Stomach (tissue), 9 donors: ENCODE measurements around the gene RASL10B. TPM values are rescaled to one million over a fixed set of nuclear protein-coding genes. Genes with fewer than 3 reads are reported as not detected.
A peak's percentile ranks its signal among the peaks of the same experiment; 100 is the strongest.
"Not testable (repeated sequence)": the region's sequence is repeated elsewhere in the genome, so short reads cannot be mapped to it uniquely, and the experiment has no call there.

Source experiments
- DNase-seq, 2 donors: peaks; one replicate each; pipeline versions ENCODE4 v3.0.0 to v3.0.0-alpha.2; 2013 to 2019
- H3K27ac ChIP-seq, 5 donors: fragments of 200-600 bp in 4 of 5; sonication (generic) in 4 of 5; one replicate each; pipeline ENCODE4 v1.5.1; 2013 to 2019; ENCODE audit warnings: mild to moderate bottlenecking in 1 of 5, moderate library complexity in 1 of 5
- H3K27me3 ChIP-seq, 3 donors: fragments of 200-600 bp; sonication (generic); one replicate each; pipeline ENCODE4 v1.5.1; 2017 to 2019; ENCODE audit warnings: mixed run types in 1 of 3
- H3K36me3 ChIP-seq, 4 donors: fragments of 200-600 bp; sonication (generic); 1 replicate in 3 of 4; 2 replicates in 1 of 4; pipeline ENCODE4 v1.5.1; 2016 to 2019
- H3K4me1 ChIP-seq, 4 donors: fragments of 200-600 bp; sonication (generic); one replicate each; pipeline ENCODE4 v1.5.1; 2016 to 2019
- H3K4me3 ChIP-seq, 4 donors: fragments of 200-600 bp; sonication (generic) in 3 of 4; one replicate each; pipeline ENCODE4 v1.5.1; 2016 to 2019; ENCODE audit warnings: mild to moderate bottlenecking in 1 of 4
- H3K9me3 ChIP-seq, 4 donors: fragments of 200-600 bp; sonication (generic); one replicate each; pipeline ENCODE4 v1.5.1; 2016 to 2019
- EP300 ChIP-seq: sonication (generic); formaldehyde crosslinking; IDR thresholded peaks from one replicate; pipeline ENCODE4 v1.6.1; 2017; ENCODE audit warnings: antibody characterized with exemption
- POLR2A ChIP-seq, 4 donors: fragments of 450-650 bp; IDR thresholded peaks; one replicate each; pipeline ENCODE4 v1.6.1; 2016; ENCODE audit warnings: antibody characterized with exemption in 4 of 4, control low read depth in 2 of 4, mild to moderate bottlenecking in 1 of 4, moderate library complexity in 1 of 4
- POLR2AphosphoS5 ChIP-seq, 3 donors: sonication (generic); formaldehyde crosslinking; IDR thresholded peaks; one replicate each; pipeline ENCODE4 v1.6.1; 2016; ENCODE audit warnings: antibody characterized with exemption in 3 of 3
- WGBS, 5 donors: extraction: QIAGEN DNeasy Blood & Tissue Kit in 3 of 5; methylation state at CpG; one replicate each; pipeline versions ENCODE4 v1.1.5 to v1.1.7; 2013 to 2018; 5-methylcytosine and 5-hydroxymethylcytosine counted together
- intact Hi-C: fragments of 100-400 bp; cut with DNase I; formaldehyde crosslinking; loops from one replicate; pipeline ENCODE4 v1.15.1; 2023; ENCODE audit warnings: low total_unique reads
- polyA plus RNA-seq, 3 donors: library from polyadenylated mRNA; stranded (reverse); fragments of 200-250 nt; gene quantifications; one replicate each; pipeline ENCODE4 v1.2.3, GENCODE V29; 2013
- total RNA-seq, 5 donors: library from RNA; depleted of rRNA; stranded (reverse); fragments of >200 nt; gene quantifications; one replicate each; pipeline versions ENCODE4 v1.1.0 to v1.2.3, GENCODE V29; 2014 to 2016
- TF ChIP-seq, protein P1 (sequence below), 7 experiments: fragments of 450-650 bp in 4 of 7; fragments of 200-600 bp in 3 of 7; sonication (generic) in 3 of 7; IDR thresholded peaks; one replicate each; pipeline ENCODE4 v1.5.1; 2016 to 2019; ENCODE audit warnings: antibody characterized with exemption in 7 of 7, control low read depth in 2 of 7, mild to moderate bottlenecking in 1 of 7
- donor health status: healthy with polysubstance abuse.
- donor health status: Bipolar disorder and iron deficiency.
- donor health status: healthy.

Gene RASL10B
- total and polyA plus RNA-seq, 8 donors, result 0.31 to 1.4 (median 0.59) TPM; not detected in 2

DNA sequence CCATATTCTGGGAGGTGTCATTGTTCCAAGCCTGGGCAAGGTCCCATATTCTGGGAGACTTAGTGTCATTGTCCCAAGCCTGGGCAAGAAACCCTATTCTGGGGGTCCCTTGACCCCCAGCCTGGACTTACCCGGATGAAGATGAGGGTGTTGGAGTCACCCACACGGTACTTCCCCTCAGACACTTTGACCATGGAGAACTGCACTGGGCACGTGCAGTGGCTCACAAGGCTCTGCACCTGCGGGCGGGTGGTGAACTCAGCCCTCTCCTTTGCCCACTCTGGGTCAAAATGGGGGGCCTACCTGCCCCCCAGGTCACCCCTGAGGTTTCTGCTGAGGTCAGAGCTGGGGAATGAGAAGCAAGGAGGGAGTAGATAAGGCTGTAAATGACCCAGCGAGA, 17.5 kb downstream of the RASL10B start:
- intact Hi-C loops, result no loop called here
- DNase-seq, result no peak
- Histone ChIP-seq H3K27ac (no peak overlapping the region), H3K36me3 (no peaks in the 10 kb centered on the region), H3K4me1 (peaks cover 6 to 39% (median 34%) of the 10 kb centered on the region in 4 donors), H3K27me3 (peaks cover 7 to 86% (median 19%) of the 10 kb centered on the region in 3 donors), H3K9me3 (no peaks in the 10 kb centered on the region), H3K4me3 (no peak overlapping the region)
- WGBS, 5 donors, result 80 to 88% (median 84%) methylated on average over 6 of the region's 6 CpGs
- TF ChIP-seq, protein P1, sequence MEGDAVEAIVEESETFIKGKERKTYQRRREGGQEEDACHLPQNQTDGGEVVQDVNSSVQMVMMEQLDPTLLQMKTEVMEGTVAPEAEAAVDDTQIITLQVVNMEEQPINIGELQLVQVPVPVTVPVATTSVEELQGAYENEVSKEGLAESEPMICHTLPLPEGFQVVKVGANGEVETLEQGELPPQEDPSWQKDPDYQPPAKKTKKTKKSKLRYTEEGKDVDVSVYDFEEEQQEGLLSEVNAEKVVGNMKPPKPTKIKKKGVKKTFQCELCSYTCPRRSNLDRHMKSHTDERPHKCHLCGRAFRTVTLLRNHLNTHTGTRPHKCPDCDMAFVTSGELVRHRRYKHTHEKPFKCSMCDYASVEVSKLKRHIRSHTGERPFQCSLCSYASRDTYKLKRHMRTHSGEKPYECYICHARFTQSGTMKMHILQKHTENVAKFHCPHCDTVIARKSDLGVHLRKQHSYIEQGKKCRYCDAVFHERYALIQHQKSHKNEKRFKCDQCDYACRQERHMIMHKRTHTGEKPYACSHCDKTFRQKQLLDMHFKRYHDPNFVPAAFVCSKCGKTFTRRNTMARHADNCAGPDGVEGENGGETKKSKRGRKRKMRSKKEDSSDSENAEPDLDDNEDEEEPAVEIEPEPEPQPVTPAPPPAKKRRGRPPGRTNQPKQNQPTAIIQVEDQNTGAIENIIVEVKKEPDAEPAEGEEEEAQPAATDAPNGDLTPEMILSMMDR (IDR thresholded peaks at IDR 0.05), result no peak
- no peak for TF ChIP-seq EP300
- no peak for TF ChIP-seq POLR2A (IDR thresholded peaks at IDR 0.05)
- TF ChIP-seq POLR2AphosphoS5 (IDR thresholded peaks at IDR 0.05), result no peak

DNA sequence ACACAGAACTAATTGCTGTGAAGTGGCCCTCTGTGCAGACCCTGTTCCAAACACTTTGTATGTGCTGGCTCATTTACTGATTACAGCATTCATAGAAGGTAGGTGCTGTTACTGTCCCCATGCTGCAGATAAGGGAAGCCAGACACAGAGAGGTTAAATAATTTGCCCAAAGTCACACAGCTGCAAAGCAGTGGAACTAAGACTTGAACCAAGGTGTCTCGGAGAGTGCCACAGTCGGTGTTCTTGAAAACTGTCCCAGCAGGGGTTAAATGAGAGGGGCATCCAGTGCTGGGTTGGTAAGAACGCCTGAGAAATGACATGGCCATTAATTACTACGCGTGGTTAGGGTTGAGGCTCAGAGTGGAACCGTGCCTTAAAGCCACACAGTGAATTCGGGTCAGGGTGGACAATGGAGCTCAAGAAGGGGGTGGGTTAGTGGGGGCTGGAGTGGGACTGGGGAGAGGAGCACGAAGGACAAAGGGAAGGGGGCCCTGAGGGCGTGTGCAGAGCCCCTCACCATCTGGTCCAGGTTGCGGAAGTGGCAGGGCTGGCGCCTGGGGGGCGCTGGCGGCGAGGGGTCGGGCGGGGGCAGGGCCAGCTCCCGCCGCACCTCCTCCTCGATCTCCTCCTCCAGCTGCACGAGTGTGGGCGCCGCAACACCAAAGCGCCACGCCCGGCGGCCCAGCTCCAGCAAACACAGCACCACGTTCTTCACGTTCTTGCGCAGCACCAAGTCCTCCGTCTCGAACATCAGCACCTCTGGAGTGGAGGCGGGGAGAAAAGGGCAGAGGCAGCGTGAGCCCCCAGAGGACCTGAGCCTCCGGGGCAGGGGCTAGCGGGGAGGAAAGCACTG, 18.3 kb downstream of the RASL10B start:
- WGBS, 5 donors, result 6 to 12% (median 7%) methylated on average over 24 to 35 of the region's 35 CpGs
- TF ChIP-seq EP300 (no peak), POLR2AphosphoS5 (IDR thresholded peaks at IDR 0.05) (no peak), POLR2A (IDR thresholded peaks at IDR 0.05) (no peak)
- TF ChIP-seq, protein P1 (IDR thresholded peaks at IDR 0.05), result no peak
- no peaks in the 10 kb centered on the region for H3K36me3 ChIP-seq
- intact Hi-C loops, result no loop called here
- no peak overlapping the region for H3K27ac ChIP-seq
- H3K4me1 ChIP-seq, result peaks cover 6 to 39% (median 34%) of the 10 kb centered on the region in 4 donors
- H3K9me3 ChIP-seq, result no peaks in the 10 kb centered on the region
- DNase-seq, result peak; percentile 38 to 46
- peaks cover 7 to 78% (median 19%) of the 10 kb centered on the region in 3 donors for H3K27me3 ChIP-seq
- H3K4me3 ChIP-seq, result no peak overlapping the region

DNA sequence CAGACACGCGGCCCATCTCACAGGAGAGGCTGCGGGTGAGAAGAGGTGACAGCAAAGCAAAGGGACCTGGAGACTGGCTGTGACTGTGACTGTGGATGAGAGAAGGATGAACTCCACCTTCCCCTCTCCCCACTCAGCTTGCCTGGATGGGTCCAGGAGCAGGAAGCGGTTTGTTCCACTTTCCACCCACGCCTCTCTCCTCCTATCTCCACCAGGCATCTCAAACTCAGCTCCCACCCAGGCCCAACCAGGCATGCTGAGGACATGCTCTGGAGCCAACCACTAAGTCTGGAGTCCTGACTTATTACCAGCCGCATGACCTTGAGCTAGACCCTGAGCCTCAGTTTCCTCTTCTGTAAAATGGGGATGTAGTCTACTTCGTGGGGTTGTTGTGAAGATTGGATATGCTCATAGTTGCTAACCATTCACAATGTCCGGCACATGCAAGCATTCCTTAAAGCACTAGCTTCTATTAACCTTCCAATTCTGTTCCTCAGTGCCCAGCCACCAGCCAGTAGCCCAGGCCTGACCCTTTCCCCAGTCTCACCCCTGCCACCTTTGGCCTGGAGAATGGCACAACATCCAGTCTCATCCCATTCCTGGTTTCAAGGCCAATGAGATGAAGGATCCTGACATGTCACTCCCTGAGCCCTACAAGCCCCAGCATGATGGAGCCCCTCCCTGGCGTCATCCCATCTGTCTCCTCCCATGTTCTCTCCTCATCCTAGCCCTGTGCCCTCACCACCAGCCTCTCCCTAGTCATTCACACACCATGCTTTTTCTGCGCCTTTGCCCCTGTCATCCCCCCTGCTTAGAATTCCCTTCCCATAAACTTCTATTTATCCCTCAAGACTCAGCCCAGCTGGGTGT, 19.3 kb downstream of the RASL10B start:
- no peak for DNase-seq
- 69 to 79% (median 70%) methylated on average over 10 of the region's 10 CpGs for WGBS, 5 donors

DNA sequence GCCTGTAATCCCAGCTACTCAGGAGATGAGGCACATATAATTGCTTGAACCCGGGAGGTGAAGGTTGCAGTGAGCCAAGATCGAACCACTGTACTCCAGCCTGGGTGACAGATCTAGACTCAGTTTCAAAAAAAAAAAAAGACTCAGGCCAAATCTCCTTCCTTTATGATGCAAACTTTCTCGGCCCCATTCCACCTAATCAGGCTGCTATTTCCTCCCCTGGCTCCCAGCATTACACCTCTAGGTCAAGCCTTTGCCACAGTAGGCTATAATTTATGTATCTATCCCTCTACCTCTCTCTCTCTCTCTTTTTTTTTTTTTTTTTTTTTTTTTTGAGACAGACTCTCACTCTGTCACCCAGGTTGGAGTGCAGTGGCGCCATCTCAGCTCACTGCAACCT, 20.1 kb downstream of the RASL10B start:
- DNase-seq, result not testable (repeated sequence)
- H3K27me3 ChIP-seq, result peaks cover 7 to 61% (median 19%) of the 10 kb centered on the region in 3 donors
- 84 to 90% (median 89%) methylated on average over 4 of the region's 4 CpGs for WGBS, 5 donors

More for the DNA sequence above, 19.3 kb downstream of the RASL10B start:
- intact Hi-C loops, result no loop called here
- Histone ChIP-seq H3K4me1 (peaks cover 6 to 39% (median 34%) of the 10 kb centered on the region in 4 donors), H3K4me3 (no peak overlapping the region), H3K27ac (no peak overlapping the region), H3K36me3 (no peaks in the 10 kb centered on the region), H3K27me3 (peaks cover 7 to 68% (median 19%) of the 10 kb centered on the region in 3 donors), H3K9me3 (no peaks in the 10 kb centered on the region)
- TF ChIP-seq EP300 (no peak), POLR2A (IDR thresholded peaks at IDR 0.05) (no peak), POLR2AphosphoS5 (IDR thresholded peaks at IDR 0.05) (no peak)
- TF ChIP-seq, protein P1 (IDR thresholded peaks at IDR 0.05), result no peak

More for the DNA sequence above, 20.1 kb downstream of the RASL10B start:
- H3K4me3 ChIP-seq, H3K27ac ChIP-seq, intact Hi-C loops, H3K36me3 ChIP-seq, H3K9me3 ChIP-seq: not testable (repeated sequence)
- H3K4me1 ChIP-seq, result peaks cover 6 to 39% (median 34%) of the 10 kb centered on the region in 4 donors
